HFF-Myc (cell line): ENCODE results near the gene NOL4L.

ENCODE experiments used
- DNase-seq: peaks from one replicate; pipeline ENCODE4 v3.0.0-alpha.2; 2011; ENCODE audit warnings: low read depth; ENCODE audit errors: extremely low read depth
- H3K4me3 ChIP-seq: replicated peaks from 2 replicates; pipeline ENCODE4 v1.5.1; 2011; ENCODE audit warnings: low read depth, mild to moderate bottlenecking, control low read depth, low read length
- TF ChIP-seq, protein P1 (sequence below): IDR thresholded peaks from 2 replicates; pipeline ENCODE4 v1.5.1; 2012; ENCODE audit warnings: mild to moderate bottlenecking, low read depth, low read length, control low read depth; ENCODE audit errors: missing control alignments

NOL4L gene

DNA sequence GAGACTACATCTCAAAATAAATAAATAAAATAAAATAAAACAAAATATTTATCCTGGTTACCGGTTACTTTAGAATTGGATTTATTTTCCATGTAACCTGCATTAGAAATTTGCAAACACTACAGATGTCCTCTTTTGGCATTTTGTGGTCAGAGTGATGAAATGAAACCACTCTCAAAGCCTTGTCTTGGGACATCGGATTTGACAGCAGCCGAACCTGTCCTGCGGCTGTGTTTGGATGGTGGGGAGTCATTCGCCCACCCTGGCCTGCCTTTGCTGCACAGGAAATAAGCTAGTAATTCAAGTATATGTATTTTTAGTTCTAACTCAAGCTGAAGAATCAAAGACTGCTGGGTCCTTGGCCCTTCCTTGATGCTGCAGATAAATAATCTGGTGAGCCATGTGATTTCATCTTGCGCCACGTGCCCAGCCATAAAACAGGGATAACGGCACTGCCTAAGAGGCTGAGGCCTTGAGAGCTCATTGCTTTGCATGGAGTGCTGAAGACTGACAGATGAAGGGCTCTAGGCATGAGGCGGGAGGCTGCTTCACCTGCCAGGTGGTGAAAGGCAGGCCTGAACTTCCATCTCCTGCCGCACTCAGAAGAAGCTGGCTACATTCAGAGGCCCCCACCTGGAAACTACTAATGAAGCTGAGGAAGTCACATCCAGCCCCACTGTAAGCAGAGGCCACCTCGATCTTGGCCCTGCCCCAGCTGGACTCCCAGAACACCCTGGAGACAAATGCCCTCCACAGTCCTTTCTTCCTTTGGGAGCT lies 76.9 kb downstream of the NOL4L start:
- DNase-seq = no peak
- TF ChIP-seq, protein P1, sequence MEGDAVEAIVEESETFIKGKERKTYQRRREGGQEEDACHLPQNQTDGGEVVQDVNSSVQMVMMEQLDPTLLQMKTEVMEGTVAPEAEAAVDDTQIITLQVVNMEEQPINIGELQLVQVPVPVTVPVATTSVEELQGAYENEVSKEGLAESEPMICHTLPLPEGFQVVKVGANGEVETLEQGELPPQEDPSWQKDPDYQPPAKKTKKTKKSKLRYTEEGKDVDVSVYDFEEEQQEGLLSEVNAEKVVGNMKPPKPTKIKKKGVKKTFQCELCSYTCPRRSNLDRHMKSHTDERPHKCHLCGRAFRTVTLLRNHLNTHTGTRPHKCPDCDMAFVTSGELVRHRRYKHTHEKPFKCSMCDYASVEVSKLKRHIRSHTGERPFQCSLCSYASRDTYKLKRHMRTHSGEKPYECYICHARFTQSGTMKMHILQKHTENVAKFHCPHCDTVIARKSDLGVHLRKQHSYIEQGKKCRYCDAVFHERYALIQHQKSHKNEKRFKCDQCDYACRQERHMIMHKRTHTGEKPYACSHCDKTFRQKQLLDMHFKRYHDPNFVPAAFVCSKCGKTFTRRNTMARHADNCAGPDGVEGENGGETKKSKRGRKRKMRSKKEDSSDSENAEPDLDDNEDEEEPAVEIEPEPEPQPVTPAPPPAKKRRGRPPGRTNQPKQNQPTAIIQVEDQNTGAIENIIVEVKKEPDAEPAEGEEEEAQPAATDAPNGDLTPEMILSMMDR = no peak
- no peak overlapping the region for H3K4me3 ChIP-seq

DNA sequence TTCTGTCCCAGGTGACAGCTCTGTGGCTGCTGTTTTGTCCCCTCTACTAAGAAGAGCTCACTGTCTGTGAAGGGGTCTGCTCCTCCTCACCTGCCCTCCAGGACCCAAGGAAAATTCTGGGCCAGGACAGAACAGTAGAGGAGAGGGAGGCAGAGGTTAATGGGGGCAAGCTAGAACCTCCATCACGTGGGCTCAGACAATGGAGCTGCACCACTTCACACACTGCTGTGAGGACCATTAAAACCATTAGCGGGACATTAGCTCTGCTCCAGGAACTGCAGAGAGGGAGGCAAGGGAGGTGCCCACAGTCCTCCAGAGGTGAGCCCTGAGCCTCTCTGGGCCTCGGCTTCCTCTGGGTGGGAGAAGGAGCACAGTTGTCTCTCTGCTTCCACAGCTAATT lies 78.4 kb downstream of the NOL4L start:
- DNase-seq = no peak
- TF ChIP-seq, protein P1 = no peak
- no peak overlapping the region for H3K4me3 ChIP-seq

DNA sequence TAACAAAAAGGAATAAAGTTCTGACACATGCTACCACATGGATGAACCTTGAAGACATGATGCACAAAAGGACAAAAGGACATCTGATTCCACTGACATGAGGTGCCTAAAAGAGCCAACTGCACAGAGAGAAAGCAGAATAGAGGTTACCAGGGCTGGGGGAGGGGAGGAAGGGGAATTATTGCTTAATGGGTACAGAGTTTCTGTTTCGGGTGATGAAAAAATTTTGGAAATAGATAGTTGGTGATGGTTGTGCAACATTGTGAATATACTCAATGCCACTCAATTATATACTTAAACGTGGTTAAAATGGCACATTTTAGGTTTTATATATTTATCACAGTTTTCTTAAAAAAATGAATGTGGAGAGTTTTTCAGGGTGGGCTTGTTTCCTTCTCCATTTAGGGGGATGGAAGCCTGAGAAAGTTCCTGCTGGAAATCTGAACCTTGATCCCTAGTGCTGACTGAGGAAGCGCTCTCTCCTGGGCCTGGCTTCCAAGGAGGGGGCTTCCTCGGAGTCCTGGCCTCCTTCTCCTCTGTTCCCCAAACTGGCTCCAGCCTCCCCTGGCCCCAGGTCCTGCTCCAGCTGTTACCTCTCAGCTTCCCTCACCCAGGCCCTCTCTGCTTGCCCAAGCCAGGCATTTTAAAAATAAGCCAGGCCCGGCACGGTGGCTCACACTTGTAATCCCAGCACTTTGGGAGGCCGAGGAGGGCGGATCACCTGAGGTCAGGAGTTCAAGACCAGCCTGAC lies 79.2 kb downstream of the NOL4L start:
- H3K4me3 ChIP-seq = no peak overlapping the region
- TF ChIP-seq, protein P1 = no peak
- DNase-seq = no peak

DNA sequence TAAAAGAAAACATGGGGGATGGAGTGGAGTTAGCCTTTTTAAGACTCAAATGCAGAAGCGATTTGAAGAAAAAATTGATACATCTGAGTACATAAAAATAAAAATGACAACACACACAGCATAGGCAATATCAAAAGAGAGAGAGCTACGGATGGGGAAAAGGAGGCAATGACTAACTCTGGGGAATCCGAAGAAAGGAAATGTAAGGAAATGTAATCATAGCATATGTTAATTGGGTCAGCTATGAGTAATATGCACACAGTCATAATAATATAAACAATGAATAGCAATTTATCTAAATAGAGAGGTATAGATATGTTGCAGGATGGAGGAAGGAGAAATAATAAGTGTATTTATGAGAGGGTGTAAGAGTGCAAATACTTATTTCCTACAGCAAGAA lies 83.4 kb downstream of the NOL4L start:
- no peak for DNase-seq
- H3K4me3 ChIP-seq = no peak overlapping the region
- TF ChIP-seq, protein P1 = no peak

DNA sequence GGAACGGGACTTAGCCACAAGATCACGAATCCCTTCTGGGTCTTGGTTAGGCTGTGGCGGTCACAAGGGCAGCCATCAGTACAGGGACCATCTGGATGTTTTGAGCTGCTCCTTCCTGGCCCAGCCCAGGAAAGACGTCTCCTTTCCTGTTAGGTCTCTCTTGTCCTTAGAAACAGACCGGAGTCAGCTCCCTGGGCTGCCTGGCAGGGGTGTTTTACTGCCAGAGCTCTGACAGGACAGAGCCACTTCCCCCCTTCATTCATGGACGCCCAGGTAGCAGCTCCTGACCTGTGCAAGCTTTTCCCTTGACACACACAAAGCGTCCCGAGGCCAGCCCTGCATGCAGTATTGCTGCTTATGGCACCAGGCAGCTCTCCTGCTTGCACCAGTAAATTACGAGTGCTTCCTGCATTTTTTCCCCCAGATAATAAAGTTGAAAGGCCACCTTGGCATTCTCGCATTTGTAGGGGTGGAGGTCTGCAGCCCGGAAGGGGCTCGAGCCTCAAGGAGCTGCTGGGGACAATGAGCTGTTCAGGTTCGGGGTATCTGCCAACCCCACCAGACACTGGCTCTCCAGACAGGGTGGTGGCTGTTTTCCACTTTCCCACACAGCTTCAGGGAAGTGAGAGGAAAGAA lies 87.4 kb downstream of the NOL4L start:
- DNase-seq = no peak

DNA sequence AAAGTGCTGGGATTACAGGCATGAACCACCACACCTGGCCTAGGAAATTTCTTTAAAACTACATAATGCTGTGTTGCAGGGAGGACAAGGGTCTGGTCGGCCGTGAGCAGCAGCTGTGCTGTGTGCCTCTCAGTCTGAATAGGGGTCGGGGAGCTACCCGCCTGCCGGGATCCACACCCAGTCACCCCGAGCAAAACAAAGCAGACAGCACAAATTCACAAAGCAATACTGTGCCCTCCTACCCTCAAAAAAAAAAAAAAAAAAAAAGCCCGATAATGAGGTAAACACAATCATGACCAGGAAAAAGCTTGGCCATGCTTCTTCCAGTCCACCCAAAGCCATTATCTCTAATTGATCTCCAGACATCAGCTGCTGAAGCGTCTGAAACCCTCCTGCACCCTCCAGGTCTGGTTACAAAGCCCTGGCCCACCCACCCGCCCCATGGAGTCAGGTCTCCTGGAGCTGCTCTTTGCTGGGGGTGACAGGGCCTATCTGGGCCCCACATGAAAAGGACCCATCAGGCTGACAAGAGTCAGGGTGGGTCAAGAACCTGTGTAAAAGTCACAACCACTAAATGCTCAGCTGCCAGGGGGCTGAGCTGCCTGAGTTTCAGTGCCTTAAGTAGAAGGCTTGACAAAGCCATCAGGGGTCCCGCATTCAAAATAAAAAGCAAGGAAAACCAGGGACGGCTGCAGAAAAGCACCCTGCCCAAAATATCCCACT lies 88.2 kb downstream of the NOL4L start:
- TF ChIP-seq, protein P1 = no peak
- no peak for DNase-seq
- H3K4me3 ChIP-seq = no peak overlapping the region

More for the DNA sequence above, 87.4 kb downstream of the NOL4L start:
- no peak overlapping the region for H3K4me3 ChIP-seq
- TF ChIP-seq, protein P1 = no peak
